GOT3 (cell line): ENCODE measurements around the gene AKT3.
"Not testable (repeated sequence)": the region's sequence is repeated elsewhere in the genome, so short reads cannot be mapped to it uniquely, and the experiment has no call there.

Source experiments
- DNase-seq: peaks from one replicate; lab custom pipeline; 2025; ENCODE audit warnings: mixed read lengths; lab: John Stamatoyannopoulos, UW

AKT3 gene

GRCh38 chr1:243597383-243597782 lies 252.7 kb downstream of the AKT3 start:
- DNase-seq = no peak

- no peak for DNase-seq
These were observed 253.5 kb downstream of the AKT3 start for GRCh38 chr1:243596431-243597062.

- DNase-seq = no peak
These were observed 254.4 kb downstream of the AKT3 start for GRCh38 chr1:243595527-243596210.

GRCh38 chr1:243594455-243594854 lies 255.6 kb downstream of the AKT3 start:
- no peak for DNase-seq

- not testable (repeated sequence) for DNase-seq
These were observed 260.8 kb downstream of the AKT3 start for GRCh38 chr1:243589286-243589685.

- DNase-seq = no peak
These were observed 262.1 kb downstream of the AKT3 start for GRCh38 chr1:243587823-243588560.

GRCh38 chr1:243587285-243587684 lies 262.8 kb downstream of the AKT3 start:
- DNase-seq = no peak

- no peak for DNase-seq
These were observed 264.1 kb downstream of the AKT3 start for GRCh38 chr1:243585982-243586381.

- no peak for DNase-seq
These were observed 267.7 kb downstream of the AKT3 start for GRCh38 chr1:243582326-243582725.

GRCh38 chr1:243580984-243581383 lies 269.1 kb downstream of the AKT3 start:
- no peak for DNase-seq

GRCh38 chr1:243580072-243580471 lies 270.0 kb downstream of the AKT3 start:
- no peak for DNase-seq

- no peak for DNase-seq
These were observed 275.0 kb downstream of the AKT3 start for GRCh38 chr1:243575070-243575469.

GRCh38 chr1:243572940-243573339 lies 277.1 kb downstream of the AKT3 start:
- no peak for DNase-seq

GRCh38 chr1:243568793-243569192 lies 281.2 kb downstream of the AKT3 start:
- DNase-seq = no peak

- DNase-seq = no peak
These were observed 285.2 kb downstream of the AKT3 start for GRCh38 chr1:243564814-243565213.

- no peak for DNase-seq
These were observed 286.3 kb downstream of the AKT3 start for GRCh38 chr1:243563732-243564131.

GRCh38 chr1:243562473-243562872 lies 287.6 kb downstream of the AKT3 start:
- DNase-seq = no peak

- no peak for DNase-seq
These were observed 288.3 kb downstream of the AKT3 start for GRCh38 chr1:243561588-243562319.

- no peak for DNase-seq
These were observed 290.4 kb downstream of the AKT3 start for GRCh38 chr1:243559575-243560162.

GRCh38 chr1:243558576-243558975 lies 291.5 kb downstream of the AKT3 start:
- no peak for DNase-seq

GRCh38 chr1:243557866-243558265 lies 292.2 kb downstream of the AKT3 start:
- no peak for DNase-seq

- no peak for DNase-seq
These were observed 295.4 kb downstream of the AKT3 start for GRCh38 chr1:243554686-243555085.
